DMS53 treated with DMSO at 0.1 percent for 48 hours (cell line): ENCODE data around the gene REXO1.

Source experiments
- DNase-seq: peaks from one replicate; lab custom pipeline; 2025; ENCODE audit not compliant: unreplicated experiment; lab: John Stamatoyannopoulos, UW

Gene REXO1

DNA sequence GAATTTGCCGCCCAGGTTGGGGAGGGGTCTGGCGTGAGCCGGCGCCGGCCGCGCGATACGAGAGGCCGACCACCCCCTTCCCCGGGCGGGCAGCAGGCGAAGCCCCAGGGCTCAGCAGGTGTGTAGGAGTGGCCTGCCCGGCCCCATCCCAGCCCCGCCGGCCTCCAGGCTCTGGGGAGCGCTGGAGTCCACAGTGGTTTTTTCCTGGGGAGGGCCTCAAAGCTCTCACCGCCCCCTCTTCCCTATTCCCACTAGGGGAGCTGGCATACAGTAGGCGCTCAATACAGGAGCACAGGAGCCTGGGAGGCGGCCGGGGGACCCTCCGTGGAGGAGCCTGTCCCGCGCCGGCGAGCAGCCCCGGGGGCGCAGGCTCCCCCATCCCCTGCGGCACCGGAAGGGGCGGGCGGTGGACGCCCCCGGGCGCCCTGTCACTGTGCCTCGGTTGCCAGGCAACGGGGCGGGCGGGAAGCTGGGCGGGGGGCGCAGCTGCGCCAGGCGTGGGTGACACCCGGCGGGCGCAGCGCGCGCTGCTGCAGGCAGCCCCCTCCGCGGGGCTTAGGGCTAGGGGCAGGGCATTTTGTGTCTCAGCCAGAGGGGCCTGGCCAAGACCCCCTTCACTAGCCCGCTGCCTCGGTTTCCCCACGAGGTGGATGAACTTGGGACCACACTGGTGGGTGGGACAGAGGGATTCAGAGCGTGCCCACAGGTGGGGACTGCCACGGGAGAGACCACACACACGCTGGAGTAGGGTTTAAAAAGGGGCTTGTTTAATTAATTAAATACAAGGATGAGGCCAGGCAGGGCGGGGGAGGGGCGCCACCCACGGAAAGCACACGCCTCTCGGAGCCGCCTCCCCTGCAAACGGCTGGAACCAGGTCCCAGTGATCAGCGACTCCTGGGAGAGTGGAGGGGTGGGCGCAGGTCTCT lies 3.6 kb upstream of the REXO1 start:
- no peak for DNase-seq

DNA sequence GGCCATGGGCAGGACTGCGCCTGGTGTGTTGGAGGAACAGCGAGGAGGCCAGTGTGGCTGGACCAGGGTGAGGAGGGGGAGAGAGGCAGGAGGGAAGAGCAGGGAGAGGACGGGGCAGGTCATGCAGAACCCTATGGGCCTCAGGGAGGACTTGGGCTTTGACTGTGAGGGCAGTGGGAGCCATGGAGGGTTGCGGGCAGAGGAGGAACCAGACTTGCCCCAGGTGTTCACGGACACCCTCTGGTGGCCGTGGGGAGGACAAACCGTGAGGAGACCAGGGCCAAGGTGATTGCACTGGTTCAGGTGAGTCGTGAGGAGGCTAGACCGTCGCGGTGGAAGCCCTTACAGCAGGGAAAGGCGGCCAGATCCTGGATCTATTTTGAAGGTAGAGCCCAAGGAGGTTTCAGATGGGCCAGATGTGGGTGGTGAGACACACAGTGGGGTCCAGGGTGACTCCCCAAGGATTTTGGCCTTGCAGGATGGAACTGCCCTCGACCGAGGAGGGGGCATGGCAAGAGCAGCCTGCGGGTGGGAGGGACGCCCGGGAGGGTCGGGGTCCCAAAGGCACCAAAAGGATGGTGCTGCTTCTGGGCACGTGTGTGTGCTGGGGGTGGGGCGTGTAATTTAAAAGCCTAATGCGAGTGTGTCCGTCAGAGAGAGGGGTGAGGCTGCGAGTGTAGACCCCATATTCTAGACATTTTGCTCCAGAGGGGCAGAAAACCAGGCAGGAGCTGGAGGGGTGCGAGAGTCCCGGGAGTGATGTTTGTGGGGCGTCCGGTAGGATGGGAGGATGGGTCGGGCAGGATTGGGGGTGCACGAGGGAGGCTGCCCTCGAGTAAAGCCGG lies 2.7 kb upstream of the REXO1 start:
- DNase-seq, result no peak

DNA sequence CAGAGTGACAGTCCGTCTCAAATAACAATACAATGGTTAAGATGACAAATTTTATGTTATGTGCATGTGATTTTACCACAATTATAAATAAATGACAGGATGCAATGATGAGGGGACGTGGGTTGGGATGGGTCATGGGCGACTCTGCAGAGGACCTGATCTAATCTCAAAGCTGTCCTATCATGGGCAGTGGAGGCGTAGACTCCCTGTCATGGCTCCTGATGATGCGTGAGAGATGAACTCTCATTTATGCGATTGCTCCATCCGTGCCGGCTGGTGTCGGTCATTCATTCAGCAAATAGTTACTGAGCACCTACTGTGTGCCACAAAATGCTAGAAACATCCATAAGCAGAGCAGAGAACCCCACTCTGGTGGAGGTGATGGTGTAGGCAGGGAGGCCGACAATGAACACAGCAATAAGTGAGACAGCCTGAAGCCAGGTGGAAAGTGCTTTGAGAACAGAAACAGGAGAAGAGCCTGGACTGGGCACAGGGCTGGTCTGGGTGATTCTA lies 1.7 kb upstream of the REXO1 start:
- DNase-seq, result no peak

DNA sequence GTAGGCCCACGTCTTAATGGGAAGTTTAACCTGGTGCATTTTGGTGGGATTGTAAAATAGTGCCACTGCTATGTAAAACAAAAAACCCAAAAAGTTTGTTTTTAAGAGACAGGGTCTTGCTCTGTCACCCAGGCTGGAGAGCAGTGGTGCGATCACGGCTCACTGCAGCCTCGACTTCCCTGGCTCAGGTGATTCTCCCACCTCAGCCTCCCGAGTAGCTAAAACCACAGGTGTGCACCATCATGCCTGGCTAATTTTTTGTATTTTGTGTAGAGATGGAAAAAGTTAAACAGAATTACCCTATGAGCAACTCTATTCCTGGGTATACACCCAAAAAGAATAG lies 820 bp upstream of the REXO1 start:
- no peak for DNase-seq

DNA sequence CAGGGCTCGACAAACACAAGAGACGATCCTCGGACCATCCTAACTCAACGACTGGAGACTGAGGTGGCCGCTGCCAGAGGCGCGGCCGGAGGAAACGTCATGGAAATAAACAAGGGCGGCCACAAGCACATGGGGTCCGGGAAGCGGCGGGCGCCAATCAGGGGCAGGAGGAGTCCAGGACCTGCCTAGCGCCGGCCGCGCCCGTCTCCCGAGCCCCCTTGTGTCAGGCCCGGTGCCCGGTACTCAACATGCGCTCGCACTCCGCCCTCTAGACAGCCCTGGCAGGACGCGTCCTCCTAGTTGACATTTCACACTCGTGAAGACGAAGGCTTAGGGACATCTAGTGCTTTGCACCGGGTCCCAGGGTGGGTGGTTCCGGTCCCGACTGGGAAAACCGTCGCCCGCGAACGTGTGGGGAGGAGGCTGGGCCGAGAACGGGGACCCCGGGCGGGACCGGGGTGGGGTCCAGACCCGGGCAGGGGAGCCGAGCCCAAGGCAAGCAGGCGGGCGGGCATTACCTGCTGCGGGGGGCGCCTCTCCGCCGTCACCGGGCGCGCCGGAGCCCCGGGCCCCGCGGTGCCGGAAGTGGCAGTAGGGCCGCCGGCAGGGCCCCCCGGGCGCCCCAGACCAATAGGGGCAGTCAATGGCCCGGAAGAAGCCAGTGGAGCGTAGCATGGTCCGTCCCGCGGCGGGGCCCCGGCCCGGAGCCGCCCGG lies 442 bp downstream of the REXO1 start:
- DNase-seq, result no peak

DNA sequence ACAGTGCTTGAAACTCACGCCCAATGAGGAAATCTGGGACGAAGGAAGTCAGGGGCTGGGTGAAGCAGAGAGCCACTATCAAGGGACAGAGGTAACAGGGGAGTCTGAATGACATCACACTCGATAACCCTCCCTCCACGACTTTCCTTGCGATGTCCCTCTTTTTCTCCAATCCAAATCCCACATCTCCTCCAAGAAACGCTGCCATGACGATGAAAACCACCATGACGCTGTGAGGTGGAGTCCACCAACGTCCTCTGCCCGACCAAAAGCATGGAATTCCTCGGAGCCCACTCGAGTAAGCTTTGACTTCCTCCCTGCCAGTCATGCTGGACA lies 967 bp downstream of the REXO1 start:
- no peak for DNase-seq

DNA sequence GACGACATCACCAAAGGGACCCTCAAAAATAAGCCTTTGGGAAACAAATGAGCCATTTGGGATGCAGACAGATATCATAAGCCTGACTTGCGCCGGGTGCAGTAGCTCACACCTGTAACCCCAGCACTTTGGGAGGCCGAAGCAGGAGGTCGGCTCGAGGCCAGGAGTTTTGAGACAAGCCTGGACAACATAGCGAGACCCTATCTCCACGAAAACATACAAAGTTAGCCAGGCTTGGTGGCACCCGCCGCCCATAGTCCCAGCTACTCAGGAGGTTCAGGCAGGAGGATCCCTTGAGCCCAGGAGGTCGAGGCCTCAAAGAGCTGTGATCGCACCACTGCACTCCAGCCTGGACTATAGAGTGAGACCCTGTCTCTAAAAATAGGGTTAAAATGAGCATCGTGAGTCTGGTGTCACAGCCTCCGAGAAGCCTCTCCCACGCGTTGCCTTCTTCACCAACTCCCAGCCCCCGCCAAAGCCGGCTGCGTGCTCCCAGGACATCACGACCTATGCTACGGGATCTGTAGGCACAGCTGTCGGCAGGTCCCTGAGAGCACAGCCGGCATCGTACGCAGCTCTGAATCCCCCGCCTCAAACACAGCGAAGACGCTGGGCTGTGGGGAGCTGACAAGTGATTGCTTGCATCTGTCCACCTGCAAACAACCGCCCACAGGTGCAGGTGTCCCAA lies 1.6 kb downstream of the REXO1 start:
- DNase-seq, result no peak

DNA sequence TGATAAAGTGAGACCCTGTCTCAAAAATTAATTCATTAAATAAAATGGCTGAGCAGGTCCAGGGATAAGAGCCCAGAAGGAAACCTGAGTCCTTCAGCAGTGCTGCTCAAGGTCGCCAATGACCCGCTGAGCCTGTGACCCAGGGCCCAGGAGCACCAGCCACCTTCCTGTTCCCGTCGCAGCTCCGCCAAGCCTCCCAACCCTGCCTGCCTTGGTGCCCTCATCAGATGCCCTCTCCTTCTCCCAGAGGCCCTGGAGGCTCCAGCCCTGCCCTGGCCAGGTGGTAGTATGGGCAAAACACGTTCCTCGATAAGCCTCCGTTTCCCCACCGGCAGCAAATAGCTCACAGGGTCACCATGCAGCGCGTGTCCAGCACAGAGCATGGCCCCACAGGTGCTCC lies 2.6 kb downstream of the REXO1 start:
- no peak for DNase-seq

DNA sequence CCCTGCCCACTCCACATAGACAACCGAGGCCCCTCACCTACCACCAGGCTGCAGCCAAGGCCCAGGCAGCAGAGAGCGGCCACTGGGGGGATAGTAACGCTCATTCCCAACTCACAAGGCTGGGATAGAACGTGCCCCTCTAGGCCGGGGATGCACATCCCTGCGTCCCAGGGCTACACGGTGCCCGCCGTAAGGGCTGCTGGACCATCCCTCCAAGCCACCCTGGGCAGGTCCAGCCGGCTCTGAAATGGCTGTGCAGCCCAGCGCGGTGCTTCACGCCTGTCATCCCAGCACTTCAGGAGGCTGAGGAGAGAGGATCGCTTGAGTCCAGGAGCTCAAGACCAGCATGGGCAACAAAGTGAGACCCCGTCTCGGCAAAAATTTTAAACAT lies 3.2 kb downstream of the REXO1 start:
- no peak for DNase-seq

DNA sequence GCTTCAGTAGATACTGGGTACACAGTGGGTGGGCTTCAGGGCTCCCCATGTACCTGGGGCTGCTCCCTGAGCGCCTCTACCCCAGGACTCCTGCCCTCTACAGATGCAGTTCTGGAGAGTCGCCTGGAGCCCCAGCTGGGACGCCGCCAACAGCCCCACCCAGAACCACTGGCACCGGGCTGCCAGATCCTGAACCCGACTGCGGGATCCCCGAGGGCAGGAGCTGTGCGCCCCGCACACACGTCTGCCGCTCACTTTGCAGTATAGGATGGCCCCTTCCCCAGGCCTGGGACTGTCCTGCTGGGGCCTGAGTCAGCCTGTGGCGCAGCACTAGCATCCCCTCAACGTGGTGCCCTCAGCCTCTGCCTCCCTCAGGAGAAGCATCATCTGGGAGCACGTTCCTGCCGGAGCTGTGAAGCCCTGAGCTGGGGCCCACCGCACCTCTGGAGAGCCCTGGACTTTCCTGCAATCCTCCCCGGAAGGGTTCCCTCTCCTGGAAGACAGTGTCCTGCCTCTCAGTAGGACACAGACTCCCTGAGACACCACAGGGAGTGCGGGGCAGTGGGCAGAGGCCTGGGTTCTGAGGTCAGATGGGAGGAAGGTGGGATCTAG lies 3.7 kb downstream of the REXO1 start:
- no peak for DNase-seq

DNA sequence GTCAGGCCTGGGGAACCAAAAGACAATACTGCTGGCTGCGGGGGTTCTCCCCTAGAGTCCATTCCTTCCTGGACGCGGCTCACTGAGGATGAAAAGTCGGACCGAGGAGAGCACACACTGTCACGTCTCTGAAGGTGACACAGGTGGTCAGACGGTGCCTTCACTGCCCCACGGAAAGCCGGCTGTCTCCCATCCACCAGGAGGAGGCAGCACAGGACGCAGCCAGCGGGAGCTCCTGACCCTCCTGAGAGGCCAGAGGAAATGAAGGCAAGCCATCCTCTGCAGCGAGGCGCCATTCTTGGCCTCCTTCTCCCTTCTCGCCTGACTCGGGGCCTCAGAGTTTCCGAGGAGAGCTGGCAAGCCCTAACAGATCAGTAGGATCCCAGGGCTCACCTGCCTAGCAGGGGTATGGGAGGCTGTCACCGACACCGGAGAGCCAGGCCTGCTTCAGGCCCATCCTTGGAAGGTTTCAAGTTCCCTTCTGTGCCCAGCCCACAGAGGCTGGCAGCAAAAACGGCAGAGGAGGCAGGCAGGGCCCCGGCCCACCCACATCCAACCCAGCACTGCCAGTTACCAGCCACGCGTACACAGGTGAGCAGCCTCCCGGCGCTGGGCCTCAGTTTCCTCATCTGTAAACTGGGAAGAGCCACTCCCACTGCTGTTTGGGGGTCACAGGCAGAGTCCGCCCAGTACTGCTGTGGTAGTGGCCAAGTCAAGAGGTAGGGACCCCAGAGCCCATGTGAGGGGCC lies 4.5 kb downstream of the REXO1 start:
- no peak for DNase-seq

DNA sequence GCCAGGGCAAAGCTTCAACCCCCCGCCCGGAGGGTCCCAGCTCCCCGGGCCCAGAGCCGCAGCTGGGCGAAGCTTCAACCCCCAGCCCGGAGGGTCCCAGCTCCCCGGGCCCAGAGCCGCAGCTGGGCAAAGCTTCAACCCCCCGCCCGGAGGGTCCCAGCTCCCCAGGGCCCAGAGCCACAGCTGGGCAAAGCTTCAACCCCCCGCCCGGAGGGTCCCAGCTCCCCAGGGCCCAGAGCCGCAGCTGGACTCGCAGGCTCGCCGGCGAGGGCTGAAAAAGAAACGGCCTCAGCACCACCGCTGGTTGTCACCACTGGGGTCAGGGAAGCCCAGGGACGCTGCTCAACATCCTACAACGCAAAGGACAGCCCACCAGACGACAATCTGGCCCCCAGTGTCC lies 5.2 kb downstream of the REXO1 start:
- DNase-seq, result no peak

DNA sequence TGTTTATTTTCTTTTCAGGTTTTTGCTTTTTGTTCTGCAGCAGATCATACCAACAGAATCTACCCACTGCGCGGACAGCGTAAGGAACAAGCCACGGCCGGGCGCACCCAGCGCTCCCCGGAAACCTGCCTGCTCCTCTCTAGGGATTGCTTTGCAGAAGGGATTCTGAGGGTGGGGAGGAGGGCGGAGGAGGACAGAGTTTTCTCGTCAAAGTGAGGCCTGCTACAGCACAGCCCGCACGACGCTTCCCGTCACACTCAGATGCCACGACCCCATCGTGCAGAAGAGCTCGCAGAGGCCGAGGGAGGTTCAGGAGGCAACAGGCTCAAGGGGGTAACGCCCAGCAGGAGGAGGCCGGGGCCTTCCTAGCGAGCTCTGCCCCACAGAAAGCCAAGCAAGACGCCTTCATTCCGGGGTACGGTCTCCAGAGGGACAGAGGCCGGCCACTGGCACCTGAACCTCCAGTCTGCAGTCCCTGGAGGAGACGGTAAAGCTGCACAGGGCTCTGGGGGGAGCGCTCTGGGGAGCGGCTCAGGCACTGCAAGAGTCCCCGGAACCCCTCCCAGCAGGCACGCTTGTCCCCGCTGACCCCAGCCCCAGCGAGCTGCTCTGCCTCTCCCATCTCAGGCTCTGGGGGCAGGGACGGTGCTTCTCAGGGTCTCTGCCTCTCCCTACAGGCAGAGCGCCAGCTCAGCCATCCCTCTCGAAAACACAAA lies 6.9 kb downstream of the REXO1 start:
- no peak for DNase-seq

DNA sequence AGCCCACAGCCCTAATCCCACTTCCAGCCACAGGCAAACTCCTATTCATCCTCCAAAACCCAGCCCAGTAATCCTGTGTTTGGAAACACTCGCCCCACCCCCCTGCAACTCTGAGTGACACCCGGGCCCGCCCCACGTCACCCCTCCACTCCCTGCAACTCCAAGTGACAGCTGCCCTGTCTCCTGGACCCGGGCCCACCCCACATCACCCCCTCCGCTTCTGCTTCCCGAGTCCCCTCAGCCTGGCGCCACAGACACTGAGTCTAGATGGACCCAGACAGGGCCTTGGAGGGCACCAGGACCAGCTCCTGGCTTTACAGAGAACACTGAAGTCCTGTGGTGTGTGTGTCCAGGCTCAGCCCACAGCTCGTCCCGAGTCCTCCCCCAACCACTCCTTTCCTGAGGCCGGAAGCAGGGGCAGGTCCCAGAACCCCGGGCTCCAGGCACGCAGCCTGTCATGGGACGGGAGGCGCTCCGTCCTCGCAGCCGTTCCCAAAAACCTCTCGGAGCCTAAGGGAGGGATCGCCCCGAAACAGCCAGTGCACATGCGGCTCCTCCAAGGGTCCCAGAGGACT lies 7.7 kb downstream of the REXO1 start:
- no peak for DNase-seq

DNA sequence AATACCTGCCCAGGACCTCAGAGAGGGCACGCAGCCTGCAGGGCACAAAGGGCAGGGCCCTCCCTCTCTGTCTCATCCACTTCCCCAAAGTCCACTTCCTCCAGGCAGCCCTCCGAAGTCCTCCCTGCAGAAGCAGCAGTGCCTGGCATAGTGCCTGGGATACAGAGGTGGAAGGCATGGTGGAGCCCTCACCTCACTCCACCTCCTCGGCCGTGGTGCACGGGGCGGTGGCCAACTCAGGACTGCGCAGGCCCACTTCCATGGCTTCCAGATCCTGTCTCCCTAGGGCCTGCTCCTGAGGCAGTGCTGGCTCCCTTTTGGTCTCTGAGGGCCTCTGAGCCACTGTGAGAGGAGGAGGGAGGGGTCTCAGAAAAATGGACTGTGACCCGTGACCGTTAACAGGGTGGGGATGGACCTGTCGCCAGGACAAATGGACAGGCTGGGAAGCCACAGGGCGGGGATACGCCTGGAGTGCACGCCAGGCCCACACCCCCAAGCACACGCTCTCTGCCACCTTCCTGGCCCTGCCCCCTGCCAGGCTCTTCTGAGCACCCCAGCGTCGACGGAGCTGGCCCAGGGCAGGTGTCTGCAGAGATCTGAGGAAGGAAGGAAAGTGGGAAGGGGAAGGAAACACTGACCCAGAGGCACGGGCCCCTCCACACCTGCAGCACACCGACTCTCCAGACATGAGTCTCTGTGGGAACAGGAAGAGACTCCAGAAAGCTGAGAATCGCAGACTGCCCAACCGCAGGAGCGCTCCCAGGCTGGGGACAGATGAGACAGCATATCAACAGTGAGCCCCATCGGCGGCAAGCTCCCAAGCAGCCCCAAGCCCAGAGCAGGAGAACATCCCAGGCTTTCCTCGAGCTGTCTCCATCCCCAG lies 8.4 kb downstream of the REXO1 start:
- DNase-seq, result no peak

DNA sequence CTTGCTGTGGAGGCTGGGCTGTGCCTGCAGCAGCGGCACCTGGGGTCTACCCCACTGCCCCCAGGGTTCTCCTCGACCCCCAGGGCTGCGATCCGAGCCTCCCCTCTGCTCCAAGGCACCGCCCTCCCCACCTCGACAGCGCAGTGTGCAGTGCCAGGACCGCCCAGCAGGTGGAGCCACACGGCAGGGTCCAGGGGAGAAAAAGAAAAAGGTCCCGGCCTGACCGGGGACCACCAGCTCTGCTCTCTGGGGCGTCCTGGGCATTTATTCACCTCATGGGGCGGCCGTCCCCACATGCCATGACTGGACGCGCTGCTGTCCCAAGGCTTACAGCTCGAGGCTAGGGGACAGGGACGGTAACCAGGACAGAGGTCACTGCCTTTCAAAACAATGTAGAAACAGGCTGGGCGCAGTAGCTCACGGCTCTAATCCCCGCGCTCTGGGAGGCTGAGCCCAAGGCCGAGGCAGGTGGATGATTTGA lies 10.6 kb downstream of the REXO1 start:
- no peak for DNase-seq

DNA sequence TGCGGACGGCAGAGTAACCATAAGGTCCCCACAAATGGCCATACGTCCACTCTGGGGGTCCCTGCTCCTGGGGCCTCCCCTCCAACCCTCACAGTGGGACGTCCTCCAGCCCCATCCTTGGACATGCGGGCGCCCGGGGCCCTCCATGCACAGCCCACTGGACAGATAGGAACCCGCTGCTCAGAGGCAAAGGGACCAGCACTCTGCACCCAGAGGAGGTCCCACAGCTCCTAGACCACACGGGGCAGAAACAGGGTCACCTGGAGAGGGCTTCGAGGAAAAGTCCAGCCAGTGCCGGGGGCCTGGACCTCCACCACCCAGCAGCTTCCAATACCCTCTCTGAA lies 11.1 kb downstream of the REXO1 start:
- DNase-seq, result no peak
